Transverse colon (tissue), 3 donors: Measurements from ENCODE around the gene CEBPA.
A peak's percentile ranks its signal among the peaks of the same experiment; 100 is the strongest.

Source experiments
- EP300 ChIP-seq: sonication (generic); formaldehyde crosslinking; IDR thresholded peaks from one replicate; pipeline ENCODE4 v1.6.1; 2017; ENCODE audit warnings: antibody characterized with exemption, low read depth
- POLR2A ChIP-seq: fragments of 450-650 bp; IDR thresholded peaks from one replicate; pipeline ENCODE4 v1.6.1; 2016; ENCODE audit warnings: antibody characterized with exemption, mild to moderate bottlenecking, moderate library complexity
- TF ChIP-seq, protein P1 (sequence below), 5 experiments: fragments of 200-600 bp in 3 of 5; fragments of 450-650 bp in 2 of 5; sonication (generic) in 3 of 5; IDR thresholded peaks; 1 replicate in 2 of 5; 2 replicates in 3 of 5; pipeline ENCODE4 v1.5.1; 2016 to 2017; ENCODE audit warnings: antibody characterized with exemption in 5 of 5, inconsistent platforms in 3 of 5, mild to moderate bottlenecking in 2 of 5, moderate library complexity in 1 of 5

DNA sequence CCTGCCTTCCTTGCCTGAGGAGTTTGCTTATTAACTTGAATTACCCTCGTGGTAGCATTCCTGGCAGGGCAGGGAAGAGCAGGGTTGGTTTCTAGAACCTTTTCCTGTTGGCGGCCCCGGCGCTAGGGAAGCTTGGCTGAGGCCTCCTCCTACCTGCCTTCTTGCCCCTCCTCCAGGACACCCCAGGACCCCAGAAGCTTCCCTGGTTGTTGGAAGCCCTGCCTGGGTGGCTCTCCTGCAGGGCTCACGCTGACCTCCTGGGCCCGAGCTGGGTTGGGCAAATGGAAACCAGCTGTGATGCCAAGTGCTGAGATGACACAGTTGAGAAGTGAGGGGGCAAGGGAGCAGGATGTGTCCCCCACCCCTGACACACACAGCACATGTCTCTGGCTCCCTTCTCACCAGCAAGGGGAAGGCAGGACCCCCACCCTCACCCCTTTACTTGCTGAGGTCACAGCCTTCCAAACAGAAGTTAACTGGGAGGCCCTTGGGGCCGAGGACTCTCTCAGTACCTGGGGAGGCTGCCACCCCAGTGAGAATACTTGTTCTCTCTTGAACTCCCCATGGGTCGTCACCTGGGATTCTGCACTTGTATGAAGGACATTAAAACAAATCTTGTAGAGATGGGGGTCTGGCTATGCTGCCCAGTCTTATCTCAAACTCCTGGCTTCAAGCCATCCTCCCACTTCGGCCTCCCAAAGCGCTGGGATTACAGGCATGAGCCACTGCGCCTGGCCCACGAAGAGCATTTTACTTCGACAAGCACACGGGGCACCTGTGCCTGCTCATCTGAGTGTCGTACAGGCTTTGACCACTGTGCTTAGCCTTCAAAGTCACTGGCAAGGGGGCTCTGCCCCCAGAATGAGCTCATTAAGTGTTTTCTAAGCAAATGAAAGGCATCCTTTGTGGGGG is 10.5 kb downstream of the CEBPA start:
- TF ChIP-seq, protein P1, sequence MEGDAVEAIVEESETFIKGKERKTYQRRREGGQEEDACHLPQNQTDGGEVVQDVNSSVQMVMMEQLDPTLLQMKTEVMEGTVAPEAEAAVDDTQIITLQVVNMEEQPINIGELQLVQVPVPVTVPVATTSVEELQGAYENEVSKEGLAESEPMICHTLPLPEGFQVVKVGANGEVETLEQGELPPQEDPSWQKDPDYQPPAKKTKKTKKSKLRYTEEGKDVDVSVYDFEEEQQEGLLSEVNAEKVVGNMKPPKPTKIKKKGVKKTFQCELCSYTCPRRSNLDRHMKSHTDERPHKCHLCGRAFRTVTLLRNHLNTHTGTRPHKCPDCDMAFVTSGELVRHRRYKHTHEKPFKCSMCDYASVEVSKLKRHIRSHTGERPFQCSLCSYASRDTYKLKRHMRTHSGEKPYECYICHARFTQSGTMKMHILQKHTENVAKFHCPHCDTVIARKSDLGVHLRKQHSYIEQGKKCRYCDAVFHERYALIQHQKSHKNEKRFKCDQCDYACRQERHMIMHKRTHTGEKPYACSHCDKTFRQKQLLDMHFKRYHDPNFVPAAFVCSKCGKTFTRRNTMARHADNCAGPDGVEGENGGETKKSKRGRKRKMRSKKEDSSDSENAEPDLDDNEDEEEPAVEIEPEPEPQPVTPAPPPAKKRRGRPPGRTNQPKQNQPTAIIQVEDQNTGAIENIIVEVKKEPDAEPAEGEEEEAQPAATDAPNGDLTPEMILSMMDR (IDR thresholded peaks at IDR 0.05): no peak
- TF ChIP-seq POLR2A: peak; percentile 47
- no peak for TF ChIP-seq EP300
